ENCODE results near the gene TBX10. TPM values are rescaled to one million over a fixed set of nuclear protein-coding genes. Genes with fewer than 3 reads are reported as not detected.

Gene TBX10
- polyA plus RNA-seq, 1 of the 3 experiments (the other 2 are of a cell fraction) = not detected

GRCh38 chr11:67613313-67613959 is 26.1 kb downstream of the TBX10 start:
- DNase-seq = no peak
- H3F3A ChIP-seq (replicated peaks; ENCODE audit: insufficient read depth) = no peaks in the 10 kb centered on the region
- no peak overlapping the region for H3K27ac ChIP-seq (ENCODE audit: low read depth in 2 of 2, low read length in 1 of 2)
- CTCF ChIA-PET = interaction anchor here (0.6 to 7.1 kb wide), 19 partner anchors 8 to 179 kb away, joined by 3 to 107 read pairs (median 5); partner anchors contain the start of genes GSTP1 and NUDT8
- 91% methylated on average over 8 of the region's 17 CpGs for WGBS (ENCODE audit: low lambda C conversion rate)
- H4K20me1 ChIP-seq (ENCODE audit: insufficient read depth) = peaks cover 2% of the 10 kb centered on the region; the same call in 1 of the 2 replicates
- H3K9ac ChIP-seq = no peak overlapping the region
- no peak overlapping the region for H3K4me3 ChIP-seq (ENCODE audit: low read depth in 2 of 2, low read length in 1 of 2)
- no peak overlapping the region for H2AFZ ChIP-seq (ENCODE audit: low read depth)
- TF ChIP-seq JUND (IDR thresholded peaks at IDR 0.05) (no peak), MAX (IDR thresholded peaks at IDR 0.05; ENCODE audit: low read depth) (no peak), FOXM1 (IDR thresholded peaks at IDR 0.05; ENCODE audit: low read depth) (no peak), ZBTB33 (IDR thresholded peaks at IDR 0.05; ENCODE audit: borderline replicate concordance, low read depth) (no peak), POLR2AphosphoS5 (IDR thresholded peaks at IDR 0.05; ENCODE audit: low read depth, low read length) (no peak), REST (IDR thresholded peaks at IDR 0.05; ENCODE audit: low read depth, low read length) (no peak), MEF2A (IDR thresholded peaks at IDR 0.05; ENCODE audit: borderline replicate concordance, low read depth) (no peak), RXRA (IDR thresholded peaks at IDR 0.05; ENCODE audit: borderline replicate concordance, low read depth) (no peak), TAF1 (IDR thresholded peaks at IDR 0.05; ENCODE audit: borderline replicate concordance, low read depth, low read length) (no peak), CTCF (IDR thresholded peaks at IDR 0.05) (no peak), YY1 (IDR thresholded peaks at IDR 0.05; ENCODE audit: low read depth) (no peak), USF2 (IDR thresholded peaks at IDR 0.05; ENCODE audit: borderline replicate concordance, low read depth, low read length) (no peak)
- H3K36me3 ChIP-seq (replicated peaks in 1 of 2; ENCODE audit: control insufficient read depth in 1 of 2, insufficient read depth in 2 of 2, low read length in 1 of 2) = peaks cover 5 to 42% of the 10 kb centered on the region in 2 experiments
- no peaks in the 10 kb centered on the region for H3K9me3 ChIP-seq
- H3K4me1 ChIP-seq (ENCODE audit: control insufficient read depth in 1 of 2, insufficient read depth in 2 of 2, low read depth in 1 of 2, low read length in 1 of 2) = no peaks in the 10 kb centered on the region; a peak in 1 of 4 replicates
- H3K9me2 ChIP-seq = no peaks in the 10 kb centered on the region
- peaks cover under 1% of the 10 kb centered on the region; the same call in 1 of the 2 replicates for H3K79me2 ChIP-seq (ENCODE audit: insufficient read depth)
- POLR2A ChIA-PET = interaction anchor here (1.0 kb wide), 1 partner anchor 20 kb away, joined by 3 read pairs; no protein-coding TSS in a partner anchor
- no peak overlapping the region for H3K4me2 ChIP-seq
- H3K27me3 ChIP-seq (ENCODE audit: insufficient read depth) = no peaks in the 10 kb centered on the region
